CD4-positive, alpha-beta T cell treated with Interleukin-4 for 4 hours (primary cell): ENCODE measurements around the gene HSPB6.
"Not testable (repeated sequence)": the region's sequence is repeated elsewhere in the genome, so short reads cannot be mapped to it uniquely, and the experiment has no call there.

Experiments
- DNase-seq: peaks from one replicate; pipeline ENCODE4 v3.0.0-alpha.2; 2020

Gene HSPB6, protein sequence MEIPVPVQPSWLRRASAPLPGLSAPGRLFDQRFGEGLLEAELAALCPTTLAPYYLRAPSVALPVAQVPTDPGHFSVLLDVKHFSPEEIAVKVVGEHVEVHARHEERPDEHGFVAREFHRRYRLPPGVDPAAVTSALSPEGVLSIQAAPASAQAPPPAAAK

DNA sequence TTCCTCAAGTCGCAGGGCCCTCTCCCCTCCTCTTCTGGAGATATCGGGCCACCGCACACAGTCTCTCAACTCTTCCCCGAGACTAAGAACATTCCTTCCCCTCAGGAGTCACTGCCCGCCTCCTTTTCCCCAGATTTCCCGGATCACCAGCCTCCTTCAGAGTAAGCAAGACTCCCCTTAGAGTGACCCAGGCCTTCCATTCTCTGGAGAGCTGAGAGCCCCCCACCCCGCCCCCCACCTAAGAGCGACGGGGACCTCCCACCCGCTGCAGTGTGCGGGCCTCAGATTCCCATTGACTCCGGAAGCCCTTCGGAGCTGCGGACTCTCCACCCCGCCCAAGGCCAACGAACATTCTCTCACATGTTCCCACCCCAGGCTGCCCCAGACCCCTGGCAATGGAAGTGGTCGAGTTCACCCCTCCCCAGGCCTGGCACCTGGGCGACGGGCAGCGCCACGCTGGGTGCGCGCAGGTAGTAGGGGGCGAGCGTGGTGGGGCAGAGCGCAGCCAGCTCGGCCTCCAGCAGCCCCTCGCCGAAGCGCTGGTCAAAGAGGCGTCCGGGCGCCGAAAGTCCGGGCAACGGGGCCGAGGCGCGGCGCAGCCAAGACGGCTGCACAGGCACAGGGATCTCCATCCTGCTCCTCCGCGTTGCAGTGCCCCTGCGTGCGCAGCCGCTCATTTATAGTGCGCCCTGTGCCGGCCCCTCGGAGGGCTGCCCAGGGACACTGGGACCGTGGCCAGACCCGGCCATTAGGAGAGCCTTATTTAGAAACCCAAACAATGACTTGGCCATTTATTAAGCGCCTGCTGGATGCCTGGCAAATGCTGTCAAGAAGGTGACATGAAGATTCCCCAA lies at the start of gene HSPB6:
Gene HSPB6 (minus strand): TSS at position 653 of the 854 bp plus-strand sequence. CDS start 21 bp downstream, at position 632.
- DNase-seq, result no peak

DNA sequence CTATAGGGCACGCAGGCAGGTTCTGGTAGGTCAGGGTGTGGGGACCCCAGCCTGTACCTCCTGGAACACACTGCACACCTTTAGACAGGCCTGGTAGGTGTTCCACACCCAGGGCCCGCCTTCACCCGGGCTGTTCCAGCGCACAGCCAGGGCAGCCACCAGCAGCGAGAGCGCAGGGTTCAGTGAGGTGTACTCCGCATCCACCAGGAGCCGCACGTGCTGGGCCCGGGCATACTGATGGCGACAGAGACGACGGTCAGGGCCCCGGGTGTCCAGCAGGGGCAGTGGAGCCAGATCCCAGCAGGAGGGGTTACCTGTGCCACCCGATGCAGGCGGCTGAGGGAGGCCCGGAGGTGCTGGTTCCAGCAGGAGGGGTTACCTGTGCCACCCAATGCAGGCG lies 49.8 kb upstream of the HSPB6 start:
- DNase-seq, result no peak

DNA sequence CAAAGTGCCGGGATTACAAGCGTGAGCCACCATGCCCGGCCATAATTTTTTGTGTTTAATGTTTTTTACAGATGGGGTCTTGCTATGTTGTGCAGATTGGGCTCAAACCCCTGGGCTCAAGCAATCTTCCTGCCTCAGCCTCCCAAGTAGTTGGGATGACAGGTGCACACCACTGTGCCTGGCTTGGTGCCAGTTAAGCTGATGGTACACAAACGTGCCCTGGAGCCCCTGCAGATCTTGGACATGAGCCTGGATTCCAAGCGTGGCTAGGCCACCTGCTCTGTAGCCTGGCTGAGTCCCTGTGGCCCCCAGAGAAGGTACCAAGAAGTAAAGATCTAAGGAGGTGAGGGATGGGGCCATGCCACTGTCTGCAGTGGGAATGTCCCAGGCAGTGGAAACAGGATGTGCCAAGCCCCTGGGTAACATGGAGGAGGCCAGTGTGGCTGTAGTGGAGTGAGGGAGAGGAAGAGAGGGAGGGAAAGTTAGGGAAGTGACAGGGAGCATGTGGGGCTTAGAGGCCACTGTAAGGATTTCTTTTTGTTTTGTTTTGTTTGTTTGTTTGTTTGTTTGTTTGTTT lies 48.8 kb upstream of the HSPB6 start:
- DNase-seq, result no peak

DNA sequence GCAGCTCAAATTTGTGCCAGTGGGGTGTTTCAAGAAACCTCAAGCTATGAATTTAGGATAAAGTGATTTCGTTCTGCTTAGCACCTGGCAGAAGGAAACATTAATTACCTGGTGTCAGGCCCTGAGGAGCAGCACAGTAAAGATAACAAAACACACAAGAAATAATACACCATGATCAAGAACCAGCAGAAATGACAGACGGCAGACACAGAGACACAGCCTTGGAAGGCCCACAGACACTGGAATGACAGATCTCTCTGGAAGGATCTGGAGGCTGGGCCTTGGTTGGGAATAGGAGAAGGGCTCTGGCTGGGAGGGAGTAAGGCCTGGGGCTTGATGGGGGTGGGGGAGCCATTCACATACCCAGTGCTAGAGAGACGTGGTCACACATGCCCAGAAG lies 45.0 kb upstream of the HSPB6 start:
- no peak for DNase-seq

DNA sequence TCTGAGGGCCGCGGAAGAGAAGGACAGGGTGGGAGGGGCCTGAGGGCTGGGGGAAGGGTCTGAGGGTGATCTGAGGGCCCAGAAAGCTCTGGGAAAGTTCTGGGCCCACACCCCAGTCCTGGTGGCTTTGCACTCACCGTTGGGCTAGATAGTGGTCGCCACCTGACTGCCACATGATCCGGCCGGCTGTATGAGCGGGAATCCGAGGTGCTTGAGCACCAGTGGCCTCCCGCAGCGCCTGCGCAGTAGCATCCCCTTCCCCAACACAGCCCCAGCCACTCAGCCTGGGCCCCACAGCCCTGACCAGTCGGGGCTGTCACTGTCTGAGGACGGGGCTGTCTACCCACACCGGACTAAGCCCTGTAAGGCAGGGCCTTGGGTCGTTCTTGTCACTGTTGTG lies 40.8 kb upstream of the HSPB6 start:
- DNase-seq, result no peak

DNA sequence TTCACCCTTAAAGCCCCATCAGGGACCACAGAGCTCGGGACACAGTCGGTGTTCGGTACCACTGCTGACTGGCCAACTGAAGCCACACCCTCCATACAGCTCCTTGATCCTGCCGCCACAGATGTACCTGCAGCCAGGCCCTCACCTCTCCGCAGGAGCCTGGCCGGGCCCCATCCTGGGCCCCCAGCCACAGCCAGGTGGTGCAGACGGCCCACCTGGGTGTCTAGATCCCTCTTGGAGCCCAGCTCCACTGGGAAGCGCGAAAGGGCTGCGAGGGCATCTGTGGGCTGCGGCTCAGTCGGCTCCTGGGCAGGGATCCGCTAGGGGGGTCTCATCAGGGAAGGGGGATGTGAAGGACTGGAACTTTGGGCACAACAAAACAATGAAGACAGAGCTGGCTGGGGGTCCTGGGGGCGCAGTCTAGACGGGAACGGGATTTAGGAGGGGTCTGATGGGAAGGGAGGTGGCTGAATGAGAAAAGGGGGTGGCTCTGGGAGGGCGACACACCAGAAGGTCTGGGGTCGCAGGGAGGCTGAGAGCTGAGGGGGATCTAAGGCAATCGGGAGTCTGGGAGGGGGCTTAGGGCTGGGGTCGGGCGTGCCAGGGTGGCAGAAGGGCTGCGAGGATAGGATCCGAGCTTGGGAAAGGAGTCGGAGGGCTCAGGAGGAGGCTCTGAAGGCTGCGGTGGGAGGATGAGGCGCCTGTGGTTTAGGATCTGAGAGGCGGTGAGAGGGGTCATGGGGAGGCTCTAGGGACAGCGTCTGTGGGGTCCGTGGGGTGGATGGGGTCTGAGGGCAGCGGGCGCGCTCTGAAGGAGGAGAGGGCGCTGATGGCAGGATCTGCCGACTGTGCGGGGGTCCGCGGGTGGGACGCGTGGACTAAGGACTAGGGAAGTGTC lies 40.1 kb upstream of the HSPB6 start:
- DNase-seq, result no peak

DNA sequence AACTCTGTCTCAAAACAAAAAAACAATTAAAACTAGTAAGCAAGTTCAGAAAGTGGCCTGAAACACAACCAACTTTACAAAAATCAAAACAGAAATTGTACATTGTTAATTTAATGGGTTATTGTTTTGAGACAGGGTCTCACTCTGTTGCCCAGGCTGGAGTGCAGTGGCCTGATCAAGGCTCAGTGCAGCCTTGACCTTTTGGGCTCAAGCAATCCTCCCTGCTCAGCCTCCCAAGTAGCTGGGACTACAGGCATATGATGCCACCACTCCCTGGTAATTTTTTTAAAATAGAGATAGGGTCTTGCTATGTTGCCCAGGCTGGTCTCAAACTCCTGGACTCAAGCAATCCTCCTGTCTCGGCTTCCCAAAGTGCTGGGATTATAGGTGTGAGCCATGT lies 38.7 kb upstream of the HSPB6 start:
- not testable (repeated sequence) for DNase-seq

DNA sequence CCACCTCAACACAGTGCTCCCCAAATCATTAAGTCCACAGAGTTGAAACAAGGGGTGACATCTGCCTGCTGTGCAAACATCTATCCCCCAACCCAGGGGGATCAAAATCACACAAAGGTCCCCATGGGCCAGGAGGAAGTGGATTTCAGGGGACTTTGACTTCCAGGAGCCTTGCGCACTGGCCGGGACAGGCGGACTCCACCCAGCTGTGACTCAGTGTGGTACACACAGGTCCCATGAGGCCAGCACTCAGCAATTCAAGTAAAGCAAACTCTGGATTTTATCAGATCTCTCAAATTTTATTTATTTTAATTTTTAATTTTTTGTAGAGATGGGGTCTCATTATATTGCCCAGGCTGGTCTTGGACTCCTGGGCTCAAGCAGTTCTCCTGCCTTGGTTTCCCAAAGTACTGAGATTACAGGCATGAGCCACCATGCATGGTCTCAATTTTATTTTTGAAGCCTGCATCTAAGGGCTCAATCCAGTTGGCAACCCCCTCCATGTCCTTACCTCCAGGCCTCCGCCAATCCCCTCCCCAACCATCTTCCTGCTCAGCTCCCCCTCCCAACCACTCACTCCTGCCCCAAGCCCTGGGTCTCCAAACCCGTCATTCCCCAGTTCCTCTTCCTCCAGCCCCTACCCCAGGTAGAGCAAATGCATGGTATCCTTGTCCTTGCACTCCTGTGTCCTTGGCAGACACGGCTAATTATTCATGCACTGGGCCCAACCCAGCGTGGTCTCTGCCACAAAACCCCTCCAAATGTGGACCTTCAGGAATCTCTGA lies 36.7 kb upstream of the HSPB6 start:
- no peak for DNase-seq

DNA sequence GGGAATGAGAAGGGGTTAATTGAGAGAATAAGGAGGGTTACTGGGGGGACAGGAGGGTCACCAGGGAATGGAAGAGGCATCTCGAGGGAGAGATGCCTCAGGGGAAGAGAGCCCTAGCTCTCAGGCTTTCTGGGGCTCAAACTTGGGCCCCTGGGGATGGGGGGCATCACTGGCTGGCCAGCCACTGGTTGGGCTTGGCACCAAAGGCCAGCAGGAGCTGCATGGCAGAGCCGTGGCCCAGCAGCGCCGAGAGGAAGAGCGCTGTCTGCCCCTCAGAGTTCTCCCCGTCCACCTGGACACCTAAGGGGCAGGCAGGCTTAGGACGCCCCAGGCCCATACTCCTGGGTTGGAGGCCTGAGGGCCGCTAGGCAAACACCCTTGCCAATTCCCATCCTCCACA lies 36.1 kb upstream of the HSPB6 start:
- DNase-seq, result no peak

DNA sequence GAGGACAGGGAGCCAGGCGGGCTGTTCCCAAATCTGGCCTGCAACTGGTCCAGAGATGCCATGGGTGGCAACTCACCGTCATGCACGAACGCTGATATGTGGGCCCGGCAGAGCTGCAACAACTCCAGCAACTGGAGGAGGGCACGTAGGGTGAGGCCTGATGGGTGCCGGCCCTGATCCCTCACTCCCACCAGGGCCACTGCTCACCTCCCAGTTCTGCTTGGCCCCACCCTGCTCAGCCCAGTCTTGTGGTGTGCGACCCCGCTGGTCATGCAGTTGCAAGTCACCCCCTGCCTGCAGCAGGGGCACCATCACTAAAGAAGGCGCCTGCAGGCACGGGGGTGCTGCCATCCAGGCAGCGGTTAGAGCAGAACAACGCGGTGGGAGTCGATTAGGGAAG lies 35.5 kb upstream of the HSPB6 start:
- DNase-seq, result no peak

DNA sequence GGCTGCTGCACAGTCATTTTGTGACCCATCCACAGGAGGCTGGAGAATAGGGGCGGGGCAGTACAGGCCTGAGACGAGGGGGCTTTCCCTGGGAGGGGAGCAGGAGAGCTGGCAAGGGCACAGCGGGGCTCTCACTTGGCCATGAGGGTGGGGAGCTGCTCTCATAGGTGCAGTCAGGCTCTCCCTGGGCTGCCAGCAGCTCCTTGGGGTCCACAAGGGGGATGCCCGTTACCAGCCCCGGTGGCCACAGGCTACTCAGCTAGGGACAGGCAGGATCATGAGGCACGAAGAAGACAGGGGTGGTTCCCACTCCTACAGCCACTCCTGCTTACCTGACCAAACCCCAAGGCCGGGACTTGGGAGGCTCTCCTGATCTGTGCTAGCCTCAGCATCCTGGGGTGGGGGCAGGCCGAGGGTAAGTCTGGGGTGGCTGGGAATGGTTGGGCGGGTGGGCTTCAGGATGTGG lies 35.0 kb upstream of the HSPB6 start:
- DNase-seq, result no peak

DNA sequence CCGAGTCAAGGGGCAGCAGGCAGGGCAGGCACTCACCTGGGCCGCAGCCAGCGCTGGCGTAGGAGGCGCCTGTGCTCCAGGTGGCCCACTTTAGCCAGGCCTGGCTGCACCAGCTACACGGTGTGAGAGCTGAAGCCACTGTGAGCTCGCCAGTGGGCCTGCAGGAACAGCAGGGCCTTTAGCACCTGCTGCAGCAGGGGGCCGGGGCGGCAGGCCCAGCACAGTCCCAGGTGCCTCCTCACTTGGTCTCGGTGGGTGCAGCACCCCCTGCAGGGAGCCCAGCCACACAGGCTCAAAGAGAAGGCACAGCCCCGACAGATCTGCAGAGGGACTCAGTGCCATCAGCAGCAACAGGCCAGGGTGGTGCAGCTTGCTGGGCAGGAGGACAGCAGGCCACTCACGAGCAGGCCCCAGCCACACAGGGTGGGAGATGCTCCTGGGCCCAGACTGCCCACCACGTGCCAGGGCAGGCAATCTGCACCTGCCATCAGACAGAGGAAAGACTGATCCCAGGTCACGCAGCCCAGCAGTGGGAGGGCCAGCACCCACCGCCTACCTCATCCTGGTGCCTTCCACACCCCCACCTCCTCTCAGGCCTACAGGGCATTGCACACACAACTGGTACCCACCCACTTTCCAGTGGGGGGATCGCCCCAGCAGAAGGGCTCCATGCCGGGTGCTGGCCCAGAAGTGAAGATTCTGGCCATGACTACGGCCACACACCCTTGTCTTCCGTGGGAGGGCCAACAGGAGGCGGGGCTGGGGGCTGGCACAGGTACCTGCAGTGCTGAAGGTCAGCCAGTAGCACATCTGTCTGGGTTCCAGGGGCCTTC lies 34.4 kb upstream of the HSPB6 start:
- DNase-seq, result no peak

DNA sequence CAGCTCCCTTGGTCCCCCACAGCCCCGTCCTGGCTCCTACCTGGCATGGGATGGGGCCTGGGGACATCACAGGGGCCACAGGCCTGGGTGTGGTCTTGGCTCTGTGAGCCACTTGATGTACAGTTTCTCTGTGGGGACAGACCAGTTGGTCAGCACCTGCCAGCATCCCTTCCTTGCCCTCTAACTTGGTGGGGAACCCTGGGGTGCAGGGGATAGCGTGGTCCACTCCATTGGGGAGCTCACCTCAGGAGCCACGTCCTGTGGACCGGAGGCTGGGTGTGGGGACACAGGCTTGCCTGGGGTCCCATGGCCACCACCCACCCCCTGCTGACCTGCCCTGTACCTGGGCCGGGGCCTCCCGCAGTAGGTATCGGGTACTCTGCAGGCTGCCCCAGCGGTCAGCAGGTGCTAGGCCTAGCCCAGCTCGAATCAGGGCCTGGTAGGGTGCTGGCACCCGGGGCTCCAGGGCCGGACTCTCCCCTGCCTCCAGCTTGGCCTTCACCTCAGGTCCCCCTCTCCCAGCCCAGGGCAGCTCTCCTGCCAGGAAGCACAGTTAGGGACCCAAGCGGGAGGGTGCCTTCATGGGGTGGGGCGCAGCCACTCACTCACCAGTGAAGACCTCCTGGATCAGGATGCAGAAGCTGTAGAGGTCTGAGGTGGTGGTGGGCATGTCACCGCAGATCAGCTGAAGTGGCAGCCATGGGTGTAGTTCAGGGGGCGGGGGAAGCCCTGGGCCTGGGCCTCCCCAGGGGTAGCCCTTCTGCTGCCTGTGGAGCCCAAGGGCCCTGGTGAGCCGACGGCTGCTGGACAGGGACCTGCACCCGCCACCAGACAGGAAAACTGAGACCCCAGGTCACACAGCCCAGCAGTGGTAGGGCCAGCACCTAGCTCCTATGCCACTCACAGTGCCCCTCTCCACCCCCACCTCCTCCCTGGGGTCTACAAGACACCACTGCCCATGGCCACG lies 33.4 kb upstream of the HSPB6 start:
- no peak for DNase-seq

DNA sequence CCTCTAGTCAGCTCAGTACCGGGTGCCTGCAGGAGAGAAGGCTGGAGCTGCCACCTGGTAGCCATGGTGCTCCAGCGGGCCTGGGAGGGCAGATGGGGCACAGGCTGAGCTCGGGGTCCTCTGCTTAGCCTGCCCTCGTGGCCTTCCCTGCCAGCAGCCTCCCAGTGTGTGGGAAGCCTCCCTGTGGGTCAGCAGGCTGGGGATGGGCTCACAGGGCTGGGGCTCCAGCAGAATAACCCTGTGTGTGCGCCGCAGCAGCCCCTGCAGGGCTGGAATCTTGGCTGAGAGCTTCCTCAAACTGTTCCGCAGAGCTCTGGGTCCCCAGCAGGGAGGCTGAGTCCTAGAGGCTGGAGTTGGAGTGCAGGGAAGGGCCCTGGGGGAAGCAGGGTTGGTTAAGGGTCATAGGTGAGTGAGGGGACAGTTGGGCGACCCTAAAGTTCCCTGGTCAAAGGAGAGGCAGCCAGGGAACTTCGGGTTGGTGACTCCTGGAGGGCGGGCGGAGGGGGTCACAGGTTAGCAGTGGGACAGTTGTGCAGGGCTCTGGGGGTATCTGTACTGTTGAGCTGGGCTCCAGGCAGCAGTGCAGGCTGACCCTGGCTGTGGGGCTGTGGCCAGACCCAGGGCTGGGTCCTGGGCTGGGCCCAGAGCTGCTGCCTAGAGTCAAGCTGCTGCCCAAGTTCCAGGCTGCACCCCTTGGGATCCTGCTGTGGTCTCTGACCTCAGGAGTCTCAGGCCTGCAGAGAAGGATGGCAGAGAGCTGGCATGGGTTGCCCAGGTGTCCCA lies 32.6 kb upstream of the HSPB6 start:
- DNase-seq, result no peak

DNA sequence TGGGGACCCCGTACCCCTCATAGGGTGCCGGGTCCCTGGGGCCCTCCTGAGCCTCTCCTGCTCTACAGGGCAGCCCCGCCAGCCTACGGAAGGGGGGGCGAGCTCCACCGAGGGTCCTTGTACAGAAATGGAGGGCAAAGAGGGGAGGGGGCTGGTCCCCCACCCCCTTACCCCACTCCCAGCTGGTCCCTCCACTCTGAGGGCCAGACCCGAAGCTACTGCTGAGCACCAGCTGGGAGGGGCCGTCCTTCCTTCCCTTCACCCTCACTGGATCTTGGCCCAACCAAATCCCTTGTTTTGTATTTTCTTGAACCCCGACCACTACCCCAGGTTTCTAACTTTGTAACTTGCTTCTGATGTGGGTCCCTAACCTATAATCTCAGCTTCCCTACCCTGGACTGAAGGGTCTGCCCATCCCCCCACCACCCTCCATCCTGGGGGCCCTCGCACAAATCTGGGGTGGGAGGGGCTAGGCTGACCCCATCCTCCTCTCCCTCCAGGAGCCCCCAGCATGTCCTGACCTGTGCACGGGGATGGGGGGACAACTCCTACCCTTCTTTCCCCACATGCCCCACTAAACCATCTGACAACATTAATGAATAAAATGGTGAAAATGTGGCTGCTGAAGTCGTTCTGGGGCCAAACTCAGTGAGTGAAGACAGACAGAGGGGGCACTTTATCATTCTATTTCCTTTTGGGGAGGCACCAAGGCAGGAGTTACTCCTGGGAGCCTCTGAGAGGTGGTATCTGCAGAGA lies 31.6 kb upstream of the HSPB6 start:
- no peak for DNase-seq

DNA sequence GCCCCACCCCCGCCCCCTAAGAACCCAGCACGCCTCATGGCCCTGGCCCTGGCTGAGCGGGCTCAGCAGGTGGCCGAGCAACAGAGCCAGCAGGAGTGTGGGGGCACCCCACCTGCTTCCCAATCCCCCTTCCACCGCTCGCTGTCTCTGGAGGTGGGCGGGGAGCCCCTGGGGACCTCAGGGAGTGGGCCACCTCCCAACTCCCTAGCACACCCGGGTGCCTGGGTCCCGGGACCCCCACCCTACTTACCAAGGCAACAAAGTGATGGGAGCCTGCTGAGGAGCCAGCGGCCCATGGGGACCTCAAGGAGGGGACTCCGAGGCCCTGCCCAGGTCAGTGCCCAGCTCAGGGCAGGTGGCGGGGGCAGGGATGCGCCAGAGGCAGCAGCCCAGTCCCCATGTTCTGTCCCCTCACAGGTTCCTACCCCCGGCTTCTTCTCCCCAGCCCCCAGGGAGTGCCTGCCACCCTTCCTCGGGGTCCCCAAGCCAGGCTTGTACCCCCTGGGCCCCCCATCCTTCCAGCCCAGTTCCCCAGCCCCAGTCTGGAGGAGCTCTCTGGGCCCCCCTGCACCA lies 30.5 kb upstream of the HSPB6 start:
- no peak for DNase-seq

DNA sequence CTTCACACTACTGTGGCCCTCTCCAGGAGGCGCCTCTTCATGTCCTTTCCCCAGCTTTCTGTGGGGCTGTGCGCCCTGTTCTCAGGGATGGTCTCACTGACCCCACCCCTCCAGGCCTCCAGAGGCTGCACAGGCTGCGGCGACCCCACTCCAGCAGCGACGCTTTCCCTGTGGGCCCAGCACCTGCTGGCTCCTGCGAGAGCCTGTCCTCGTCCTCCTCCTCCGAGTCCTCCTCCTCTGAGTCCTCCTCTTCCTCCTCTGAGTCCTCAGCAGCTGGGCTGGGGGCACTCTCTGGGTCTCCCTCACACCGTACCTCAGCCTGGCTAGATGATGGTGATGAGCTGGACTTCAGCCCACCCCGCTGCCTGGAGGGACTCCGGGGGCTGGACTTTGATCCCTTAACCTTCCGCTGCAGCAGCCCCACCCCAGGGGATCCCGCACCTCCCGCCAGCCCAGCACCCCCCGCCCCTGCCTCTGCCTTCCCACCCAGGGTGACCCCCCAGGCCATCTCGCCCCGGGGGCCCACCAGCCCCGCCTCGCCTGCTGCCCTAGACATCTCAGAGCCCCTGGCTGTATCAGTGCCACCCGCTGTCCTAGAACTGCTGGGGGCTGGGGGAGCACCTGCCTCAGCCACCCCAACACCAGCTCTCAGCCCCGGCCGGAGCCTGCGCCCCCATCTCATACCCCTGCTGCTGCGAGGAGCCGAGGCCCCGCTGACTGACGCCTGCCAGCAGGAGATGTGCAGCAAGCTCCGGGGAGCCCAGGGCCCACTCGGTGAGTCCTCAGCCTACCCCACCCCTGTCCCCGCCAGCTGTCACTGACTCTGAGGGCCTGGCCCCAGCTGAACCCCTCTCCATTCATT lies 29.7 kb upstream of the HSPB6 start:
- no peak for DNase-seq
